Measurements from ENCODE around the gene FAM234A.

FAM234A gene

GRCh38 chr16:239948-240277, 5.3 kb downstream of the FAM234A start:
- TF ChIP-seq CTCF (IDR thresholded peaks at IDR 0.05; ENCODE audit: extremely low read depth, insufficient read depth, missing control alignments), result no peak
- peak; percentile 31 for DNase-seq (ENCODE audit: low spot score)
- in situ Hi-C loops (cut with MboI; ENCODE audit: low pct_unique_long_range_greater_than_20kb, low sequenced_read_pairs, unreplicated experiment), result no loop called here

- in situ Hi-C loops (cut with MboI; ENCODE audit: low pct_unique_long_range_greater_than_20kb, low sequenced_read_pairs, unreplicated experiment), result no loop called here
- DNase-seq (ENCODE audit: low spot score), result peak; percentile 2
These were observed 5.9 kb downstream of the FAM234A start for GRCh38 chr16:240559-240958.

GRCh38 chr16:242281-242680, 7.7 kb downstream of the FAM234A start:
- in situ Hi-C loops (cut with MboI; ENCODE audit: low pct_unique_long_range_greater_than_20kb, low sequenced_read_pairs, unreplicated experiment), result no loop called here
- DNase-seq (ENCODE audit: low spot score), result no peak
- TF ChIP-seq CTCF (IDR thresholded peaks at IDR 0.05; ENCODE audit: extremely low read depth, insufficient read depth, missing control alignments), result no peak

More at GRCh38 chr16:240559-240958, 5.9 kb downstream of the FAM234A start:
- no peak for TF ChIP-seq CTCF (IDR thresholded peaks at IDR 0.05; ENCODE audit: extremely low read depth, insufficient read depth, missing control alignments)

- no peak for TF ChIP-seq CTCF (IDR thresholded peaks at IDR 0.05; ENCODE audit: extremely low read depth, insufficient read depth, missing control alignments)
- in situ Hi-C loops (cut with MboI; ENCODE audit: low pct_unique_long_range_greater_than_20kb, low sequenced_read_pairs, unreplicated experiment), result no loop called here
- no peak for DNase-seq (ENCODE audit: low spot score)
These were observed 8.7 kb downstream of the FAM234A start for GRCh38 chr16:243348-243747.

- in situ Hi-C loops (cut with MboI; ENCODE audit: low pct_unique_long_range_greater_than_20kb, low sequenced_read_pairs, unreplicated experiment), result no loop called here
- no peak for DNase-seq (ENCODE audit: low spot score)
- TF ChIP-seq CTCF (IDR thresholded peaks at IDR 0.05; ENCODE audit: extremely low read depth, insufficient read depth, missing control alignments), result no peak
These were observed 10.5 kb downstream of the FAM234A start for GRCh38 chr16:245105-245504.

- DNase-seq (ENCODE audit: low spot score), result no peak
- in situ Hi-C loops (cut with MboI; ENCODE audit: low pct_unique_long_range_greater_than_20kb, low sequenced_read_pairs, unreplicated experiment), result no loop called here
- no peak for TF ChIP-seq CTCF (IDR thresholded peaks at IDR 0.05; ENCODE audit: extremely low read depth, insufficient read depth, missing control alignments)
These were observed 12.4 kb downstream of the FAM234A start for GRCh38 chr16:247027-247426.

- DNase-seq (ENCODE audit: low spot score), result no peak
- no peak for TF ChIP-seq CTCF (IDR thresholded peaks at IDR 0.05; ENCODE audit: extremely low read depth, insufficient read depth, missing control alignments)
- in situ Hi-C loops (cut with MboI; ENCODE audit: low pct_unique_long_range_greater_than_20kb, low sequenced_read_pairs, unreplicated experiment), result no loop called here
These were observed 14.8 kb downstream of the FAM234A start for GRCh38 chr16:249431-249830.
